ENCODE measurements around the gene MLLT1. TPM values are rescaled to one million over a fixed set of nuclear protein-coding genes. Genes with fewer than 3 reads are reported as not detected.

Gene MLLT1
- total and polyA plus RNA-seq, 2 of the 8 experiments (the other 6 are each of a cell fraction or from before 2014, with no cell fraction given) = 18.8 to 45.1 TPM

GRCh38 chr19:6198896-6199239 is 80.9 kb downstream of the MLLT1 start:
- Histone ChIP-seq H2AFZ (ENCODE audit: low read length) (0 out of 2 replicates have a peak overlapping the region, but pooled peaks have one; percentile 89), H3K18ac (ENCODE audit: extremely low read depth, low read length) (no peak overlapping the region), H3K79me1 (ENCODE audit: low read depth, low read length) (no peaks in the 10 kb centered on the region), H3K27me3 (replicated peaks in 1 of 4; ENCODE audit: control insufficient read depth in 3 of 4, extremely low read depth in 1 of 4, insufficient read depth in 3 of 4, low read length in 3 of 4) (peaks cover 0 to 3% (median 3%) of the 10 kb centered on the region in 4 experiments; a peak in 3 of 7 replicates), H2BK15ac (ENCODE audit: low read length) (no peak overlapping the region; the same call in 1 of the 2 replicates), H4K91ac (replicated peaks; ENCODE audit: insufficient read length, low read length) (peak overlapping the region; percentile 75), H4K8ac (ENCODE audit: extremely low read depth, insufficient read depth, low read length) (peak overlapping the region; percentile 66), H2BK120ac (replicated peaks; ENCODE audit: low read depth, low read length) (no peak overlapping the region), H3K27ac (ENCODE audit: low read depth, low read length) (no peak overlapping the region), H3K4me2 (ENCODE audit: insufficient read depth in 1 of 2, low read depth in 2 of 2, low read length in 2 of 2) (peak overlapping the region; percentile 84 to 88), H2BK5ac (ENCODE audit: low read depth, low read length) (no peak overlapping the region), H4K5ac (ENCODE audit: insufficient read length, low read depth, low read length) (no peak overlapping the region), H3K4me1 (replicated peaks in 1 of 4; ENCODE audit: control insufficient read depth in 3 of 4, insufficient read depth in 4 of 4, low read length in 3 of 4) (peaks cover 0 to 6% (median 3%) of the 10 kb centered on the region in 4 experiments; a peak in 4 of 7 replicates), H2AK5ac (ENCODE audit: low read depth, low read length) (no peak overlapping the region), H3K9ac (replicated peaks in 1 of 4; ENCODE audit: extremely low read depth in 1 of 4, low read depth in 3 of 4, low read length in 3 of 4) (no peak overlapping the region), H4K20me1 (replicated peaks in 1 of 2; ENCODE audit: control insufficient read depth in 1 of 2, insufficient read depth in 2 of 2, low read length in 2 of 2) (no peaks in the 10 kb centered on the region), H3K36me3 (ENCODE audit: control insufficient read depth in 2 of 4, insufficient read depth in 4 of 4, low read length in 3 of 4) (no peaks in the 10 kb centered on the region), H3K23me2 (ENCODE audit: low read depth, low read length) (peaks cover 5% of the 10 kb centered on the region; the same call in 1 of the 2 replicates), H3K56ac (replicated peaks; ENCODE audit: insufficient read length, low read depth, low read length) (no peak overlapping the region), H3K79me2 (ENCODE audit: control insufficient read depth in 1 of 2, insufficient read depth in 2 of 2, low read length in 2 of 2) (no peaks in the 10 kb centered on the region), H3K4me3 (ENCODE audit: extremely low read depth in 1 of 4, insufficient read depth in 2 of 4, low read depth in 3 of 4, low read length in 4 of 4) (peak overlapping the region; percentile 50 to 70 (median 62)), H3K14ac (ENCODE audit: insufficient read length) (no peak overlapping the region), H3K4ac (replicated peaks; ENCODE audit: insufficient read length, low read depth, low read length) (no peak overlapping the region), H3K9me3 (ENCODE audit: insufficient read depth in 2 of 2, low read depth in 1 of 2, low read length in 1 of 2) (peaks cover 19 to 22% of the 10 kb centered on the region in 2 experiments), H2BK20ac (ENCODE audit: low read length) (no peak overlapping the region), H3K23ac (ENCODE audit: insufficient read length) (no peak overlapping the region), H2BK12ac (ENCODE audit: low read depth, low read length) (peak overlapping the region; percentile 60; the same call in 1 of the 2 replicates)
- DNase-seq (ENCODE audit: low read depth in 1 of 2, low spot score in 2 of 2) = no peak
- FAIRE-seq = no peak
- TF ChIP-seq CBX8 (IDR thresholded peaks at IDR 0.05; ENCODE audit: borderline replicate concordance, low read depth, low read length) (no peak), GTF2F1 (IDR thresholded peaks at IDR 0.05; ENCODE audit: borderline replicate concordance, low read depth, low read length) (no peak), KDM4A (IDR thresholded peaks at IDR 0.05; ENCODE audit: low read depth, low read length, severe bottlenecking) (no peak), TEAD4 (IDR thresholded peaks at IDR 0.05; ENCODE audit: low read depth, low read length) (no peak), ASH2L (IDR thresholded peaks at IDR 0.05; ENCODE audit: low read length) (no peak), RFX5 (IDR thresholded peaks at IDR 0.05; ENCODE audit: borderline replicate concordance, low read depth, low read length) (no peak), CTBP2 (IDR thresholded peaks at IDR 0.05; ENCODE audit: borderline replicate concordance, insufficient read depth, insufficient read length, low read length) (no peak), NRF1 (IDR thresholded peaks at IDR 0.05; ENCODE audit: low read depth, low read length) (no peak)
- 74% methylated on average over 5 of the region's 8 CpGs; no CpG with 5 or more reads in 1 of the 2 experiments for WGBS, 2 experiments (ENCODE audit: extremely low coverage in 1 of 2, insufficient coverage in 1 of 2, insufficient read length in 1 of 2, insufficient replicate concordance in 2 of 2, low coverage in 1 of 2, low lambda C conversion rate in 2 of 2, missing lambda C conversion rate in 1 of 2)
- POLR2A ChIA-PET (ENCODE audit: partially characterized antibody) = interaction anchor here (1.6 kb wide), 1 partner anchor 20 kb away, joined by 4 read pairs; no protein-coding TSS in a partner anchor
- CTCF ChIA-PET (ENCODE audit: partially characterized antibody) = interaction anchor here (0.8 to 1.1 kb wide), 2 partner anchors 20 to 175 kb away, joined by 3 read pairs; no protein-coding TSS in a partner anchor
